VCaP (cell line): ENCODE measurements around the gene STARD10.
A peak's percentile ranks its signal among the peaks of the same experiment; 100 is the strongest.

Experiments
- H3K27ac ChIP-seq: fragments of 450-650 bp; 2 replicates; pipeline ENCODE4 v1.5.1; 2017
- TF ChIP-seq, protein P1 (sequence below): fragments of 450-650 bp; conservative IDR thresholded peaks from 2 replicates; pipeline ENCODE4 v1.5.1; 2017; ENCODE audit warnings: mild to moderate bottlenecking, moderate library complexity

Gene STARD10

DNA sequence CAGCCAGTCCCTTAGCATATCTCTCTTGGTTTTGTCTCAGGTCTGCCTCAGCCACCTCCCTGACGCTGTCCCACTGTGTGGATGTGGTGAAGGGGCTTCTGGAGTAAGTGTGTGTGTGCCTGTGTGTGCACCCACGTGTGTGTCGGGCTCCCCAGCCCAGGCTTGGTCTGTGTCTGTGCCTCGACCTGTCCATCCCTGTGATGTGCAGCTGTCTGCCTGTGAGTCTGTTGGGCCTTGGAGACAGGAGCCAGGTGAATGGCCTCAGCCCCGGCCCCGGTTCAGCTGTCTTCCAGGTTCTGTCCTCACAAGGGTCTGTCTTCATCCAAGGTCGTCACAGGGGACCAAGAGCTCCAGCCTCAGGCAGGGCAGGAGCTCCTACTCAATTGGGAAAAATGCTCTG is 30.2 kb upstream of the STARD10 start:
- no peak overlapping the region for H3K27ac ChIP-seq

DNA sequence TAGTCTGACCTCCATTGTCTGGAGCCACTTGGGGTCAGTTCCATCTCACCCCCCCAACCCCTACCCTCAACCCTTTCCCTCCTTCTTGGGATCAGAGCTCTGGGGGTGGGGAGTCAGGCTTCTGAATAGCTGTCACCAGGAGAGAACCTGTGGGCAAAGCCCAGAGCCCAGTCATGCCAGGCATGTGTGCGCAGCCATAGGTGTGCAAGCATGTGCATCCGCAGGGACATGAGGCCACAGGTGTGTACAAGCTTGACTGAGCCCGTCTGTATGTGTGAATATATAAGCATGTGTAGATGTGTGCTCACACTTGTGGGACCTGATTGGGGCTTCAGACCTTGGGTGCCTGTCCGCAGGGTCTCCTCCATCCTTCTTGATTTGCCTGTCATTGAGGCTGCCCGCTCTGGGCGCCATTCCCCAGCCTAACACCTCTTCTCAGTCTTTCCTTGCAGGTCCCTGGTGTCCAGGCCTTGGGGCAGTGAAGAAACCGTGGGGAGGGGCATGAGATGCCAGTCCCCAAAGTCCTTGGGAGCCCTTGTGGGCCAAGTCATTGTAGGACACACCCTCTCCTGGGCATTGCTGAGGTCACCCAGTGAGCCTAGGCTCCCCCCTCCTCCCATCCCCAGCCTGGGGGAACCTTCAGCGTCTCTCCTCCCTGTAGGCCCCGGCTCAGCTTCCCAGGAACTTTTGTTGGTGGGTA is 29.4 kb upstream of the STARD10 start:
- TF ChIP-seq, protein P1, sequence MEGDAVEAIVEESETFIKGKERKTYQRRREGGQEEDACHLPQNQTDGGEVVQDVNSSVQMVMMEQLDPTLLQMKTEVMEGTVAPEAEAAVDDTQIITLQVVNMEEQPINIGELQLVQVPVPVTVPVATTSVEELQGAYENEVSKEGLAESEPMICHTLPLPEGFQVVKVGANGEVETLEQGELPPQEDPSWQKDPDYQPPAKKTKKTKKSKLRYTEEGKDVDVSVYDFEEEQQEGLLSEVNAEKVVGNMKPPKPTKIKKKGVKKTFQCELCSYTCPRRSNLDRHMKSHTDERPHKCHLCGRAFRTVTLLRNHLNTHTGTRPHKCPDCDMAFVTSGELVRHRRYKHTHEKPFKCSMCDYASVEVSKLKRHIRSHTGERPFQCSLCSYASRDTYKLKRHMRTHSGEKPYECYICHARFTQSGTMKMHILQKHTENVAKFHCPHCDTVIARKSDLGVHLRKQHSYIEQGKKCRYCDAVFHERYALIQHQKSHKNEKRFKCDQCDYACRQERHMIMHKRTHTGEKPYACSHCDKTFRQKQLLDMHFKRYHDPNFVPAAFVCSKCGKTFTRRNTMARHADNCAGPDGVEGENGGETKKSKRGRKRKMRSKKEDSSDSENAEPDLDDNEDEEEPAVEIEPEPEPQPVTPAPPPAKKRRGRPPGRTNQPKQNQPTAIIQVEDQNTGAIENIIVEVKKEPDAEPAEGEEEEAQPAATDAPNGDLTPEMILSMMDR = no peak
- H3K27ac ChIP-seq = no peak overlapping the region

More for the DNA sequence above, 30.2 kb upstream of the STARD10 start:
- TF ChIP-seq, protein P1 = no peak

DNA sequence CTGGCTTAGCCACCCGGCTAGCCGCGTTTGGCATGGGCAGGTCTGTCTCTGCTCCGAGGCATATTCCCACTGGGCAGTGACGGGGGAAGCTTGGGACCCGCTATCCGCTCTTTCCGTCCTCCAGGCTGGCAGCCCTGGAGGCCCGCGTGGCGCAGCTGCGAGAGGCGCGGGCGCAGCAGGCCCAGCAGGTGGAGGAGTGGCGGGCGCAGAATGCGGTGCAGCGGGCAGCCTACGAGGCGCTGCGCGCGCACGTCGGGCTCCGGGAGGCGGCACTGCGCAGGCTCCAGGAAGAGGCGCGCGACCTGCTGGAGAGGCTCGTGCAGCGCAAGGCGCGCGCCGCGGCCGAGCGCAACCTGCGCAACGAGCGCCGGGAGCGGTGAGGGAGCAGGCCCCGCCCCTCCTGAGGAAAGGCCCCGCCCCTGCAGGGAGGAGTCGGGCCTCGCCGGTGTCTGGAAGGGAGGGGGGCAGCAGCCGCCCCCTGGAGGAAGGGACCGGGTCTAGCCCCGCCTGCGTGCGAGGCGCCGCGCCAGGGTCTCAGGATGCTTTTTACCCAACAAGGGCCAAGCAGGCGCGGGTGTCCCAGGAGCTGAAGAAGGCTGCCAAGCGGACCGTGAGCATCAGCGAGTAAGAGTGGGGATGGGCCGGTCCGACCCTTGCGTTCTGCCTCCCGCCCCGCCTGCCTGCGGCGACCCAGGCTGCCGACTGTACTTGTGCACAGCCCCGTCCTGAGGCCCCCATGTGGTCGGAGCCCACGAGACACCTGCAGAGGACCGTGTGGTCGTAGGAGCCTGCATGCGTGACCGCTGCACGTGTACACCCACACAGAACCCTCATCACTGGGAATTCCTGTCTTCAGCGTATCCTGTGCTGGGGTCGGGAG is 28.3 kb upstream of the STARD10 start:
- TF ChIP-seq, protein P1 = peak; percentile 28; the same call in 1 of the 2 replicates
- H3K27ac ChIP-seq = peak overlapping the region; percentile 82

DNA sequence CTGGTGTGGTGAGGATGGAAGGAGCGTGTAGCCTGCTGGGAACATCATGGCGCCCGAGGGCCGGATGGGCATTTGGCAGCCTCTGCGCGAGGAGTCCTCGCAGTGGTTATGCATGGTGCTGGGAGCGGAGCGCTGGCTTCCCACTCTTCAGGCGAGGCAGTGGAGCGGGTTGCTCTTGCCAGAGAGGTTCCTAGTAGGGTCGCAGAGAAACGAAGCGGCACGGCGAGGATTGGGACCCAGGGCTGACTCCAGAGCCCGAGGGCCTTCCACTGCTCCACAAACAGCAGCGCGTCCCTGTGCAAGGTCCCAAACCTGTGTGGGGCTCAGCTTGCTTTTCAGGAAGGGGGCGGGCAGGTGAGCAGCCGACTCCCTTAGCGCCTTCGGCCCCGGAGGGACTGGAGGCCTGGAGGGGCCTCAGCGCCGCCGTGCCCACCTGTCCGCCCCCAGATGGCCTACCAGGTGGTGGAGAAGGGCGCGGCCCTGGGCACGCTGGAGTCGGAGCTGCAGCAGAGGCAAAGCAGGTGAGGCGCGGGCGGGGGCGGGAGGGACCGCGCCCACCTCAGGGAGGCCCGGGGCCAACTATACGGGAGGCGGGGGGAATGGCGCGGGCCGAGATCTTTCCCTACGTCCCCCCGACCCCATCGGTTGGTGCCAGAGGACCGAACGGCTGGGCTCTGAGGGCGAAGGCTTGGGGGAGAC is 27.5 kb upstream of the STARD10 start:
- TF ChIP-seq, protein P1 = no peak
- H3K27ac ChIP-seq = peak overlapping the region; percentile 82

DNA sequence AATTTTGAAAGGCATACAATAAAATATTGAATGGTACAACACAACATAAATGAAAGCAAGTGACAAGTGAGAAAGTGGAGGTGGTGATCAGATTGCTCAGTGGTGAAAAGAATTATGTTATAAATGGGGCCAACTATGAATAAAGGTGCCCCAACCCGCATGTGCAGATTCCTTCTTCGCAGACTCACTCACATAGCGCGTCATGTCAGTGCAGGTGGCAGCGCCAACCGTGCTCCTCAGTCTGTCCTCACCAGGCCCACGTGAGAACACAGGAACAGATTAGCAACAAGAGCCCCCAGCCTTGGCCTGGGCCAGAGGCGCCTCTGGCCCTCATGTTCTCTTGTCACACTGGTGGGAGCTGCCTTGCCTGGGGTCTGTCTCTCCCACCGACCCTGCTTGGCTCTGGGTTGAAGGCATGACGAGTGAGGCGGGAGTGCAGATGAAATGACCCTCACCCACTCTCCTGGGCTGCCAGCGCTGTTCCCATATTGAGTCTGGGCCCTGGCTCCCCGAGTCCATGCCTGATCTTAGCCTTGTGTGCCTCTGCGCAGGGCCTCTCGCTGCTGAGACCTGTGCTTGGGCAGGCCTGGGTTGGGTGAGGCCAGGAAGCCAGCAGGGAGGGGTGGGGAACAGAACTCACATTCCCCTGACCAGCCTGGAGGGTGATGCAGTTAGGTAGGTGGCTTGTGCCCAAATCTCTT is 26.7 kb upstream of the STARD10 start:
- H3K27ac ChIP-seq = peak overlapping the region; percentile 82
- TF ChIP-seq, protein P1 = no peak

DNA sequence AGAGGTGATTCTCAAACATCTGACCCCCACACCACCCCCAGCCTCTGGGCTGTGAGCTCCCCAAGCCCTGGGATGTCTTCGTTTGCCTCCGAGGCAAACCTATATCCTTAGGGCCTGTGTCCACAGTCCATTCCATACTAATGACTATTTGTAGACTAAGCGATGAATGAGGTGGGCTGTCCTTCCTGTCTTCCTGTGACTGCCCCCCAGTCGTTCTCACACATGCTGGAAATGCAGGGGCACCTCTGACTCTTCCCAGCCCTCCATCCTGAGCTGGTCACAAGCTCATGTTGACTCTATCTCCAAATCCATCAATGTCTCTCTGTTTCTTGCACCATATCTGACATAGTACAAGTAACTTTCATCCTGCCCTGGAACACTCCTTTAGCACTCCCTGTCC is 25.1 kb upstream of the STARD10 start:
- TF ChIP-seq, protein P1 = no peak
- H3K27ac ChIP-seq = no peak overlapping the region

DNA sequence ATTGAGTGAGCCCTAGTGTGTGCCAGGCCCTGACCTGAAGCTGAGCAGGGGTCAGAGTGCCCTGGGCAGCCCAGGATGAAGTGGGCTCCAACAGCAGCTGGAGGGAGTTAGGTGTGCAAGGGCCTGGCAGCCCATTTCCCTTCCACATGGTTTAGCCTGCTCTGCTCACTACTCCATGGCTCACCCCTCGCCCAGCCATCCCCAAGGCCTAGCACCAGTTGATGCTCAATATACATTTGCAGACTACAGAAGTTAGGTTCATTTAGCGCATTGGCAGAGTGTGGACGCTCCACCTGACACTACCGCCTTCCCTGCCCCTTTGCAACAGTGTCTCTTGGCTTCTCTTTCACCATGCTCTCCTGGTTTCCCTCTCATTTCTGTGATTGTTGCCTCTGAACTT is 24.1 kb upstream of the STARD10 start:
- TF ChIP-seq, protein P1 = no peak
- H3K27ac ChIP-seq = no peak overlapping the region
